OCI-LY7 (cell line): ENCODE measurements around the gene WNT3A.

Experiments
- CTCF ChIP-seq: fragments of 200-600 bp; sonication (generic); conservative IDR thresholded peaks from 2 replicates; pipeline ENCODE4 v1.5.1; 2014; ENCODE audit warnings: mild to moderate bottlenecking, antibody characterized with exemption, low read length, moderate library complexity, mixed read lengths
- EZH2phosphoT487 ChIP-seq: fragments of 200-600 bp; sonication (generic); IDR thresholded peaks from 2 replicates; pipeline ENCODE4 v1.6.1; 2018; ENCODE audit warnings: low read depth, borderline replicate concordance, mild to moderate bottlenecking, mixed run types, antibody characterized with exemption, low read length, moderate library complexity, mixed read lengths

GRCh38 chr1:228064741-228065542 lies 58.1 kb downstream of the WNT3A start:
- TF ChIP-seq CTCF (no peak), EZH2phosphoT487 (no peak)
